SK-N-SH (cell line): Measurements from ENCODE around the gene SKA1. TPM values are rescaled to one million over a fixed set of nuclear protein-coding genes. Genes with fewer than 3 reads are reported as not detected.

ENCODE experiments used
- CTCF ChIA-PET: fragments of 300-600, 350-600 bp; formaldehyde crosslinking; extraction: SDS; loops from one replicate; lab custom pipeline; 2021; lab: Yijun Ruan, JAX
- POLR2A ChIA-PET: fragments of 350-600 bp; sonication (Branson Sonifier 250); formaldehyde crosslinking; extraction: SDS; loops from one replicate; lab custom pipeline; 2020; ENCODE audit warnings: antibody characterized with exemption, inconsistent platforms; lab: Yijun Ruan, JAX
- DNase-seq: peaks from one replicate; pipeline ENCODE4 v3.0.0; 2012
- H2AFZ ChIP-seq: fragments of 200-600 bp; sonication (generic); 2 replicates; pipeline ENCODE4 v1.8.1; 2016; ENCODE audit warnings: antibody characterized with exemption, mild to moderate bottlenecking, low read depth
- H3F3A ChIP-seq: fragments of 200-600 bp; sonication (generic); replicated peaks from 2 replicates; pipeline ENCODE3; 2016; ENCODE audit warnings: antibody characterized with exemption, mild to moderate bottlenecking; ENCODE audit not compliant: insufficient read depth
- H3K27ac ChIP-seq, 2 experiments: fragments of 200-500 bp in 1 of 2; fragments of 200-600 bp in 1 of 2; sonication (Bioruptor generic) in 1 of 2; sonication (generic), shearing (Covaris generic) in 1 of 2; 2 replicates each; pipeline versions ENCODE4 v1.5.1 to v1.6.1; 2014 to 2016; ENCODE audit warnings: low read depth in 2 of 2, inconsistent platforms in 1 of 2, low read length in 1 of 2, mild to moderate bottlenecking in 1 of 2, mixed read lengths in 1 of 2
- H3K27me3 ChIP-seq: fragments of 200-600 bp; sonication (generic), shearing (Covaris generic); 2 replicates; pipeline ENCODE4 v1.6.1; 2016; ENCODE audit warnings: mixed run types; ENCODE audit not compliant: insufficient read depth
- H3K36me3 ChIP-seq, 2 experiments: fragments of 200-500 bp in 1 of 2; fragments of 200-600 bp in 1 of 2; sonication (Bioruptor generic) in 1 of 2; sonication (generic) in 1 of 2; replicated peaks in 1 of 2; 2 replicates each; pipeline versions ENCODE3 to v1.5.1; 2014 to 2016; ENCODE audit warnings: low read length in 1 of 2, mild to moderate bottlenecking in 1 of 2; ENCODE audit not compliant: insufficient read depth in 2 of 2, control insufficient read depth in 1 of 2
- H3K4me1 ChIP-seq, 2 experiments: fragments of 200-500 bp in 1 of 2; fragments of 200-600 bp in 1 of 2; sonication (Bioruptor generic) in 1 of 2; sonication (generic), shearing (Covaris generic) in 1 of 2; 2 replicates each; pipeline versions ENCODE4 v1.5.1 to v1.6.1; 2014 to 2016; ENCODE audit warnings: low read depth in 1 of 2, low read length in 1 of 2, mixed run types in 1 of 2; ENCODE audit not compliant: insufficient read depth in 2 of 2, control insufficient read depth in 1 of 2
- H3K4me2 ChIP-seq: fragments of 200-600 bp; sonication (generic), shearing (Covaris generic); 2 replicates; pipeline ENCODE4 v1.6.1; 2017; ENCODE audit warnings: mixed run types
- H3K4me3 ChIP-seq, 2 experiments: fragments of 200-500 bp in 1 of 2; fragments of 200-600 bp in 1 of 2; sonication (Bioruptor generic) in 1 of 2; sonication (generic), shearing (Covaris generic) in 1 of 2; 2 replicates each; pipeline versions ENCODE4 v1.5.1 to v1.8.1; 2014 to 2016; ENCODE audit warnings: low read depth in 2 of 2, inconsistent platforms in 1 of 2, low read length in 1 of 2, mild to moderate bottlenecking in 1 of 2, mixed read lengths in 1 of 2, moderate library complexity in 1 of 2
- H3K79me2 ChIP-seq: fragments of 200-600 bp; sonication (generic); 2 replicates; pipeline ENCODE4 v1.8.1; 2017; ENCODE audit warnings: mild to moderate bottlenecking; ENCODE audit not compliant: insufficient read depth
- H3K9ac ChIP-seq: fragments of 200-600 bp; sonication (generic); 2 replicates; pipeline ENCODE4 v1.6.1; 2017; ENCODE audit warnings: mixed run types
- H3K9me2 ChIP-seq: fragments of 200-600 bp; sonication (generic); 2 replicates; pipeline ENCODE4 v1.6.1; 2017; ENCODE audit warnings: mixed run types
- H3K9me3 ChIP-seq: fragments of 200-600 bp; sonication (generic); 2 replicates; pipeline ENCODE4 v1.6.1; 2017; ENCODE audit warnings: mixed run types, mild to moderate bottlenecking, moderate library complexity
- H4K20me1 ChIP-seq: fragments of 200-600 bp; sonication (generic); 2 replicates; pipeline ENCODE4 v1.6.1; 2017; ENCODE audit warnings: mild to moderate bottlenecking, mixed run types; ENCODE audit not compliant: insufficient read depth
- CHD2 ChIP-seq: fragments of 150-350 bp; IDR thresholded peaks from 2 replicates; pipeline ENCODE4 v1.6.1; 2018; ENCODE audit warnings: low read length; ENCODE audit not compliant: partially characterized antibody
- EP300 ChIP-seq, 2 experiments: IDR thresholded peaks; 2 replicates each; pipeline versions ENCODE4 v1.4.0 to v1.6.1; 2012; ENCODE audit warnings: borderline replicate concordance in 1 of 2, low read depth in 1 of 2, low read length in 1 of 2
- EZH2phosphoT487 ChIP-seq: fragments of 200-600 bp; sonication (generic); IDR thresholded peaks from 2 replicates; pipeline ENCODE4 v1.6.1; 2017; ENCODE audit warnings: low read depth, mixed run types, mild to moderate bottlenecking, antibody characterized with exemption, moderate library complexity, borderline replicate concordance
- FOXJ3 ChIP-seq: sonication (generic); formaldehyde crosslinking; IDR thresholded peaks from 2 replicates; pipeline ENCODE4 v1.5.1; 2020; ENCODE audit warnings: mild to moderate bottlenecking, missing genetic modification reagents
- GABPA ChIP-seq: IDR thresholded peaks from 2 replicates; pipeline ENCODE4 v1.4.0; 2012; ENCODE audit warnings: low read depth, mild to moderate bottlenecking
- JUND ChIP-seq: IDR thresholded peaks from 2 replicates; pipeline ENCODE4 v1.4.0; 2012
- MAX ChIP-seq: IDR thresholded peaks from 2 replicates; pipeline ENCODE4 v1.4.0; 2012; ENCODE audit warnings: low read depth
- MEF2A ChIP-seq: IDR thresholded peaks from 2 replicates; pipeline ENCODE4 v1.4.0; 2012; ENCODE audit warnings: low read depth, borderline replicate concordance
- NFIC ChIP-seq: IDR thresholded peaks from 2 replicates; pipeline ENCODE4 v1.4.0; 2012; ENCODE audit warnings: borderline replicate concordance
- NRF1 ChIP-seq: IDR thresholded peaks from 2 replicates; pipeline ENCODE4 v1.6.1; 2012; ENCODE audit warnings: low read depth, mild to moderate bottlenecking, low read length
- PBX3 ChIP-seq: IDR thresholded peaks from 2 replicates; pipeline ENCODE4; 2012
- RCOR1 ChIP-seq: fragments of 150-350 bp; IDR thresholded peaks from 2 replicates; pipeline ENCODE4 v1.6.1; 2017; ENCODE audit warnings: antibody characterized with exemption, low read length
- REST ChIP-seq: IDR thresholded peaks from 2 replicates; pipeline ENCODE4 v1.6.1; 2012; ENCODE audit warnings: mild to moderate bottlenecking, low read depth, low read length, moderate library complexity
- RFX5 ChIP-seq: IDR thresholded peaks from 2 replicates; pipeline ENCODE4 v1.6.1; 2012; ENCODE audit warnings: mild to moderate bottlenecking, improper control_type of control experiment, low read length
- SIN3A ChIP-seq: IDR thresholded peaks from 2 replicates; pipeline ENCODE4 v1.6.1; 2012; ENCODE audit warnings: low read depth, mild to moderate bottlenecking, low read length, moderate library complexity, borderline replicate concordance
- TAF1 ChIP-seq: IDR thresholded peaks from 2 replicates; pipeline ENCODE4 v1.6.1; 2012; ENCODE audit warnings: low read depth, mild to moderate bottlenecking, low read length, moderate library complexity, borderline replicate concordance
- YY1 ChIP-seq: IDR thresholded peaks from 2 replicates; pipeline ENCODE4 v1.4.0; 2012; ENCODE audit warnings: low read depth, mild to moderate bottlenecking
- WGBS: methylation state at CpG from one replicate; pipeline ENCODE4 v1.1.6; 2017; ENCODE audit warnings: low lambda C conversion rate; 5-methylcytosine and 5-hydroxymethylcytosine counted together
- polyA plus RNA-seq, 3 experiments: library from polyadenylated mRNA; depleted of rRNA; stranded (reverse); fragments of >200 nt; gene quantifications; 2 replicates each; pipeline ENCODE4 v1.2.3, GENCODE V29; 2012

SKA1 gene
- polyA plus RNA-seq, 1 of the 3 experiments (the other 2 are of a cell fraction): 4.5 TPM

GRCh38 chr18:50401295-50401694 is 26.4 kb downstream of the SKA1 start:
- CTCF ChIA-PET: no interaction called here
- Histone ChIP-seq H3K9me2 (no peaks in the 10 kb centered on the region), H3K27me3 (no peaks in the 10 kb centered on the region), H3K27ac (no peak overlapping the region), H3F3A (no peaks in the 10 kb centered on the region), H3K9me3 (no peaks in the 10 kb centered on the region), H3K79me2 (no peaks in the 10 kb centered on the region), H3K4me3 (no peak overlapping the region), H3K36me3 (no peaks in the 10 kb centered on the region), H3K4me1 (peaks cover 0 to 13% of the 10 kb centered on the region in 2 experiments; a peak in 2 of 4 replicates), H3K4me2 (no peak overlapping the region), H4K20me1 (no peaks in the 10 kb centered on the region), H2AFZ (no peak overlapping the region), H3K9ac (no peak overlapping the region)
- no peak for DNase-seq
- no peak for TF ChIP-seq RFX5
- TF ChIP-seq GABPA: no peak
- no peak for TF ChIP-seq SIN3A
- TF ChIP-seq NFIC: no peak
- TF ChIP-seq CHD2: no peak
- 92% methylated on average over 16 of the region's 18 CpGs for WGBS
- POLR2A ChIA-PET: no interaction called here

GRCh38 chr18:50401888-50402287 is 27.0 kb downstream of the SKA1 start:
- no peaks in the 10 kb centered on the region for H4K20me1 ChIP-seq
- POLR2A ChIA-PET: no interaction called here

More at GRCh38 chr18:50401888-50402287, 27.0 kb downstream of the SKA1 start:
- WGBS: 62% methylated on average over 11 of the region's 21 CpGs
- Histone ChIP-seq H3K9ac (no peak overlapping the region), H3K4me2 (no peak overlapping the region), H3K36me3 (no peaks in the 10 kb centered on the region), H3K9me3 (no peaks in the 10 kb centered on the region), H3F3A (no peaks in the 10 kb centered on the region), H3K9me2 (no peaks in the 10 kb centered on the region), H3K27ac (no peak overlapping the region), H3K4me3 (no peak overlapping the region), H3K79me2 (no peaks in the 10 kb centered on the region), H3K27me3 (no peaks in the 10 kb centered on the region), H2AFZ (no peak overlapping the region), H3K4me1 (peaks cover 0 to 13% of the 10 kb centered on the region in 2 experiments; a peak in 2 of 4 replicates)
- TF ChIP-seq EP300 (IDR thresholded peaks at IDR 0.05; ENCODE audit: borderline replicate concordance in 1 of 2, low read depth in 1 of 2, low read length in 1 of 2) (no peak), REST (no peak), JUND (no peak), NRF1 (no peak), MAX (no peak), TAF1 (no peak), NFIC (no peak), RCOR1 (no peak), PBX3 (no peak), EZH2phosphoT487 (no peak), FOXJ3 (CRISPR knock-in tag) (no peak), YY1 (no peak), CHD2 (no peak), MEF2A (no peak)
- DNase-seq: peak; percentile 54
- CTCF ChIA-PET: interaction anchor here (0.7 kb wide), 1 partner anchor 29 kb away, joined by 3 read pairs; no protein-coding TSS in a partner anchor
